Endothelial cell of umbilical vein (primary cell): ENCODE results near the gene PIK3C2G. TPM values are rescaled to one million over a fixed set of nuclear protein-coding genes. Genes with fewer than 3 reads are reported as not detected.

Experiments used
- BruUV-seq: library from RNA; stranded (reverse); fragments of 400-500 nt; replicated peaks from 2 replicates; lab custom pipeline; 2021; lab: Mats Ljungman, UMichigan
- CTCF ChIA-PET: fragments of 300-600, 350-600 bp; sonication (Branson Sonifier 250); formaldehyde crosslinking; loops from one replicate; lab custom pipeline; 2021; ENCODE audit warnings: antibody characterized with exemption, inconsistent platforms; lab: Charles Lee
- POLR2A ChIA-PET: fragments of 300-600, 350-600 bp; sonication (Branson Sonifier 250); formaldehyde crosslinking; loops from one replicate; lab custom pipeline; 2021; ENCODE audit warnings: antibody characterized with exemption, inconsistent platforms; lab: Charles Lee
- DNase-seq: peaks from one replicate; pipeline ENCODE4 v3.0.0-alpha.2; 2011; ENCODE audit warnings: low read depth, low spot score
- FAIRE-seq: peaks from 2 replicates; lab custom pipeline; 2011; peaks lifted over from hg19 to GRCh38; lab: Jason Lieb, UNC
- H2AFZ ChIP-seq: 2 replicates; pipeline ENCODE4 v1.6.0; 2012; ENCODE audit warnings: low read depth, low read length, control low read depth, inconsistent platforms
- H3K27ac ChIP-seq: 2 replicates; pipeline ENCODE4 v1.5.1; 2011; ENCODE audit warnings: low read depth, mild to moderate bottlenecking, control low read depth, low read length, moderate library complexity; ENCODE audit not compliant: insufficient read depth
- H3K27me3 ChIP-seq, 2 experiments: 2 replicates each; pipeline versions ENCODE4 v1.6.0 to v1.6.1; 2011; ENCODE audit warnings: low read length in 2 of 2, mixed read lengths in 1 of 2; ENCODE audit not compliant: control insufficient read depth in 2 of 2, insufficient read depth in 2 of 2
- H3K36me3 ChIP-seq, 2 experiments: 2 replicates in 1 of 2; 3 replicates in 1 of 2; pipeline ENCODE4 v1.5.1; 2011; ENCODE audit warnings: low read length in 2 of 2, mild to moderate bottlenecking in 1 of 2, moderate library complexity in 1 of 2; ENCODE audit not compliant: control insufficient read depth in 2 of 2, insufficient read depth in 2 of 2; ENCODE audit errors: extremely low read depth in 1 of 2
- H3K4me1 ChIP-seq: 3 replicates; pipeline ENCODE4 v1.5.1; 2011; ENCODE audit warnings: mild to moderate bottlenecking, low read length; ENCODE audit not compliant: control insufficient read depth, insufficient read depth; ENCODE audit errors: extremely low read depth
- H3K4me2 ChIP-seq: 2 replicates; pipeline ENCODE4 v1.6.1; 2011; ENCODE audit warnings: low read length, control low read depth, mixed read lengths; ENCODE audit not compliant: insufficient read depth
- H3K4me3 ChIP-seq, 3 experiments: fragments of 200-600 bp in 1 of 3; sonication (generic), shearing (Covaris generic) in 1 of 3; replicated peaks in 1 of 3; 2 replicates each; pipeline ENCODE4 v1.5.1; 2011 to 2016; ENCODE audit warnings: control low read depth in 3 of 3, low read length in 3 of 3, mild to moderate bottlenecking in 2 of 3, inconsistent platforms in 1 of 3, low read depth in 1 of 3, moderate library complexity in 1 of 3; ENCODE audit not compliant: insufficient read depth in 1 of 3
- H3K79me2 ChIP-seq: 2 replicates; pipeline ENCODE4 v1.6.0; 2012; ENCODE audit warnings: low read length, inconsistent platforms; ENCODE audit not compliant: control insufficient read depth, insufficient read depth
- H3K9ac ChIP-seq: replicated peaks from 2 replicates; pipeline ENCODE3; 2011; ENCODE audit warnings: low read length, control low read depth; ENCODE audit not compliant: insufficient read depth; ENCODE audit errors: extremely low read depth
- H3K9me1 ChIP-seq: replicated peaks from 3 replicates; pipeline ENCODE4 v1.6.0; 2011; ENCODE audit warnings: mild to moderate bottlenecking, low read length; ENCODE audit not compliant: control insufficient read depth, insufficient read depth; ENCODE audit errors: extremely low read depth
- H3K9me3 ChIP-seq: replicated peaks from 2 replicates; pipeline ENCODE4 v1.5.1; 2012; ENCODE audit warnings: low read length, inconsistent platforms; ENCODE audit not compliant: control insufficient read depth, insufficient read depth
- H4K20me1 ChIP-seq: replicated peaks from 2 replicates; pipeline ENCODE3; 2011; ENCODE audit warnings: mild to moderate bottlenecking, low read length; ENCODE audit not compliant: control insufficient read depth, insufficient read depth; ENCODE audit errors: extremely low read depth
- CTCF ChIP-seq, 2 donors: IDR thresholded peaks; 1 replicate in 1 of 2; 2 replicates in 1 of 2; pipeline ENCODE4 v1.5.1; 2011; ENCODE audit warnings: low read length in 2 of 2, mild to moderate bottlenecking in 2 of 2, moderate library complexity in 2 of 2, control low read depth in 1 of 2, inconsistent platforms in 1 of 2, low read depth in 1 of 2; ENCODE audit not compliant: insufficient read depth in 1 of 2; ENCODE audit errors: extremely low read depth in 1 of 2
- EZH2 ChIP-seq: IDR thresholded peaks from 2 replicates; pipeline ENCODE4 v1.6.1; 2012; ENCODE audit warnings: borderline replicate concordance, low read depth, mild to moderate bottlenecking, moderate library complexity, low read length, inconsistent platforms; ENCODE audit not compliant: severe bottlenecking
- FOS ChIP-seq: IDR thresholded peaks from 2 replicates; pipeline ENCODE4 v1.6.1; 2011; ENCODE audit warnings: mild to moderate bottlenecking, low read length, moderate library complexity, borderline replicate concordance; ENCODE audit not compliant: insufficient read depth
- GATA2 ChIP-seq: IDR thresholded peaks from 2 replicates; pipeline ENCODE4 v1.7.0; 2011; ENCODE audit warnings: low read depth, mild to moderate bottlenecking, moderate library complexity, mixed read lengths, low read length; ENCODE audit not compliant: insufficient read length, insufficient read depth
- JUN ChIP-seq: IDR thresholded peaks from 2 replicates; pipeline ENCODE4 v1.6.1; 2011; ENCODE audit warnings: borderline replicate concordance, low read depth; ENCODE audit not compliant: insufficient read length, insufficient read depth
- MAX ChIP-seq: IDR thresholded peaks from 2 replicates; pipeline ENCODE4 v1.6.1; 2011; ENCODE audit not compliant: insufficient read depth, insufficient read length
- MYC ChIP-seq: IDR thresholded peaks from one replicate; pipeline ENCODE4 v1.6.1; 2011; ENCODE audit warnings: mild to moderate bottlenecking, low read depth, low read length
- POLR2A ChIP-seq: IDR thresholded peaks from 2 replicates; pipeline ENCODE4 v1.6.1; 2012; ENCODE audit warnings: low read depth, mild to moderate bottlenecking, control low read depth, low read length
- POLR2AphosphoS5 ChIP-seq: IDR thresholded peaks from 2 replicates; pipeline ENCODE4 v1.6.1; 2012; ENCODE audit warnings: low read depth, mild to moderate bottlenecking, control low read depth, low read length, moderate library complexity; ENCODE audit not compliant: insufficient read depth
- dilution Hi-C: fragments of 300-500 bp; cut with MboI; formaldehyde crosslinking; loops from one replicate; pipeline ENCODE4 v1.15.0; 2019; ENCODE audit warnings: low sequenced_read_pairs; ENCODE audit not compliant: extremely low pct_ligation_motif_present
- intact Hi-C: fragments of 100-400 bp; cut with micrococcal nuclease; formaldehyde crosslinking; loops from one replicate; pipeline ENCODE4 v1.10.0; 2022
- polyA plus RNA-seq, 4 experiments: library from polyadenylated mRNA; depleted of rRNA in 3 of 4; stranded (reverse) in 3 of 4; unstranded in 1 of 4; fragments of >200 nt; gene quantifications; 2 replicates each; pipeline versions ENCODE4 v1.2.1 to v1.2.3, GENCODE V29; 2011 to 2012; ENCODE audit warnings: missing spikeins in 1 of 4
- total RNA-seq: library from RNA; stranded (reverse); gene quantifications from 2 replicates; pipeline ENCODE4 v1.2.3, GENCODE V29; 2021

The PIK3C2G gene
- total and polyA plus RNA-seq, 2 donors (not counting 3 experiments of a cell fraction or from before 2014, with no cell fraction given): not detected

GRCh38 chr12:18502422-18502968, 241.2 kb downstream of the PIK3C2G start:
- no peaks in the 10 kb centered on the region for H3K9me1 ChIP-seq
- H2AFZ ChIP-seq: no peak overlapping the region
- H3K4me3 ChIP-seq: no peak overlapping the region
- TF ChIP-seq EZH2 (no peak), FOS (no peak), GATA2 (no peak), POLR2AphosphoS5 (no peak), CTCF (IDR thresholded peaks at IDR 0.05; ENCODE audit: extremely low read depth in 1 of 2, insufficient read depth in 1 of 2, low read depth in 1 of 2, low read length in 2 of 2) (no peak), POLR2A (no peak), JUN (no peak), MYC (no peak), MAX (no peak)
- POLR2A ChIA-PET: no interaction called here
- no peak overlapping the region for H3K9ac ChIP-seq
- H3K79me2 ChIP-seq: no peaks in the 10 kb centered on the region
- intact Hi-C loops: no loop called here
- no peaks in the 10 kb centered on the region for H4K20me1 ChIP-seq
- H3K27me3 ChIP-seq: no peaks in the 10 kb centered on the region
- BruUV-seq: no TSS peak
- H3K4me2 ChIP-seq: no peak overlapping the region
- CTCF ChIA-PET: no interaction called here
- H3K9me3 ChIP-seq: no peaks in the 10 kb centered on the region
- DNase-seq (no peak), FAIRE-seq (no peak)
- no peaks in the 10 kb centered on the region for H3K4me1 ChIP-seq
- dilution Hi-C loops: no loop called here
- H3K27ac ChIP-seq: no peak overlapping the region
- H3K36me3 ChIP-seq: no peaks in the 10 kb centered on the region
